Ascending aorta (tissue), 2 donors: ENCODE data around the gene ALPL. TPM values are rescaled to one million over a fixed set of nuclear protein-coding genes. Genes with fewer than 3 reads are reported as not detected.
A peak's percentile ranks its signal among the peaks of the same experiment; 100 is the strongest.

Experiments used
- DNase-seq, 2 donors: peaks; one replicate each; pipeline ENCODE4 v3.0.0-alpha.2; 2019; ENCODE audit warnings: low spot score in 2 of 2
- H3K27ac ChIP-seq, 2 donors: fragments of 200-600 bp; sonication (generic); one replicate each; pipeline ENCODE4 v1.5.1; 2016 to 2017; ENCODE audit warnings: mild to moderate bottlenecking in 1 of 2
- H3K27me3 ChIP-seq: fragments of 200-600 bp; sonication (generic); one replicate; pipeline ENCODE4 v1.5.1; 2017
- H3K36me3 ChIP-seq, 2 donors: fragments of 200-600 bp; sonication (generic); one replicate each; pipeline ENCODE4 v1.5.1; 2016
- H3K4me1 ChIP-seq, 2 donors: fragments of 200-600 bp; sonication (generic); one replicate each; pipeline ENCODE4 v1.5.1; 2016 to 2017; ENCODE audit warnings: mild to moderate bottlenecking in 1 of 2
- H3K4me3 ChIP-seq, 2 donors: fragments of 200-600 bp; sonication (generic); one replicate each; pipeline ENCODE4 v1.5.1; 2016 to 2017; ENCODE audit warnings: mild to moderate bottlenecking in 1 of 2
- H3K9me3 ChIP-seq, 2 donors: fragments of 200-600 bp; sonication (generic); one replicate each; pipeline ENCODE4 v1.5.1; 2016
- CTCF ChIP-seq, 3 experiments: fragments of 200-600 bp in 2 of 3; fragments of 450-650 bp in 1 of 3; sonication (generic) in 2 of 3; IDR thresholded peaks; one replicate each; pipeline ENCODE4 v1.5.1; 2016 to 2019; ENCODE audit warnings: antibody characterized with exemption in 3 of 3, mild to moderate bottlenecking in 1 of 3, moderate library complexity in 1 of 3
- intact Hi-C: fragments of 100-400 bp; cut with DNase I; formaldehyde crosslinking; loops from one replicate; pipeline ENCODE4 v1.15.1; 2023
- total RNA-seq: library from RNA; depleted of rRNA; stranded (reverse); fragments of >200 nt; gene quantifications from one replicate; pipeline ENCODE4 v1.1.0, GENCODE V29; 2016

ALPL gene
- total RNA-seq, 1 donor from 2014 or later = 35.3 TPM

GRCh38 chr1:21573475-21573874 lies 64.3 kb downstream of the ALPL start:
- no peaks in the 10 kb centered on the region for H3K27me3 ChIP-seq
- peaks cover 0 to 8% of the 10 kb centered on the region in 2 donors for H3K4me1 ChIP-seq
- H3K4me3 ChIP-seq = no peak overlapping the region
- H3K9me3 ChIP-seq = no peaks in the 10 kb centered on the region
- intact Hi-C loops = no loop called here
- DNase-seq = no peak
- H3K27ac ChIP-seq = no peak overlapping the region
- H3K36me3 ChIP-seq = no peaks in the 10 kb centered on the region
- no peak for TF ChIP-seq CTCF (IDR thresholded peaks at IDR 0.05)

- Histone ChIP-seq H3K9me3 (no peaks in the 10 kb centered on the region), H3K4me3 (no peak overlapping the region), H3K36me3 (no peaks in the 10 kb centered on the region), H3K4me1 (peaks cover 0 to 8% of the 10 kb centered on the region in 2 donors), H3K27me3 (no peaks in the 10 kb centered on the region), H3K27ac (no peak overlapping the region)
- TF ChIP-seq CTCF (IDR thresholded peaks at IDR 0.05) = peak in 2 of 3 experiments; percentile 25 to 47
- peak in 1 of 2 donors; percentile 70 for DNase-seq
- intact Hi-C loops = no loop called here
Observed at GRCh38 chr1:21573971-21574465, 64.8 kb downstream of the ALPL start.

- no peak for TF ChIP-seq CTCF (IDR thresholded peaks at IDR 0.05)
- H3K27me3 ChIP-seq = no peaks in the 10 kb centered on the region
- H3K36me3 ChIP-seq = no peaks in the 10 kb centered on the region
- H3K27ac ChIP-seq = peak overlapping the region in 1 of 2 donors; percentile 4
- peak overlapping the region; percentile 16 to 29 for H3K4me3 ChIP-seq
- peaks cover 0 to 8% of the 10 kb centered on the region in 2 donors for H3K4me1 ChIP-seq
- H3K9me3 ChIP-seq = no peaks in the 10 kb centered on the region
- DNase-seq = peak in 1 of 2 donors; percentile 71
- intact Hi-C loops = no loop called here
Observed at GRCh38 chr1:21574466-21575151, 65.4 kb downstream of the ALPL start.

GRCh38 chr1:21575351-21575942 lies 66.2 kb downstream of the ALPL start:
- no peaks in the 10 kb centered on the region for H3K9me3 ChIP-seq
- no peaks in the 10 kb centered on the region for H3K36me3 ChIP-seq
- H3K27ac ChIP-seq = no peak overlapping the region
- H3K27me3 ChIP-seq = no peaks in the 10 kb centered on the region
- H3K4me1 ChIP-seq = peaks cover 0 to 8% of the 10 kb centered on the region in 2 donors
- no peak for TF ChIP-seq CTCF (IDR thresholded peaks at IDR 0.05)
- intact Hi-C loops = no loop called here
- no peak overlapping the region for H3K4me3 ChIP-seq
- no peak for DNase-seq

- H3K4me1 ChIP-seq = peaks cover 0 to 8% of the 10 kb centered on the region in 2 donors
- H3K27me3 ChIP-seq = no peaks in the 10 kb centered on the region
- no peaks in the 10 kb centered on the region for H3K36me3 ChIP-seq
- H3K27ac ChIP-seq = no peak overlapping the region
- H3K9me3 ChIP-seq = no peaks in the 10 kb centered on the region
- TF ChIP-seq CTCF (IDR thresholded peaks at IDR 0.05) = no peak
- intact Hi-C loops = no loop called here
- H3K4me3 ChIP-seq = no peak overlapping the region
- no peak for DNase-seq
Observed at GRCh38 chr1:21576031-21576797, 67.0 kb downstream of the ALPL start.
